GM12872 (cell line): ENCODE measurements around the gene TTC21A.

Source experiments
- TF ChIP-seq, protein P1 (sequence below): IDR thresholded peaks from 3 replicates; pipeline ENCODE4 v1.5.1; 2011; ENCODE audit warnings: low read depth, mild to moderate bottlenecking, low read length, moderate library complexity; ENCODE audit not compliant: insufficient read depth

Gene TTC21A

DNA sequence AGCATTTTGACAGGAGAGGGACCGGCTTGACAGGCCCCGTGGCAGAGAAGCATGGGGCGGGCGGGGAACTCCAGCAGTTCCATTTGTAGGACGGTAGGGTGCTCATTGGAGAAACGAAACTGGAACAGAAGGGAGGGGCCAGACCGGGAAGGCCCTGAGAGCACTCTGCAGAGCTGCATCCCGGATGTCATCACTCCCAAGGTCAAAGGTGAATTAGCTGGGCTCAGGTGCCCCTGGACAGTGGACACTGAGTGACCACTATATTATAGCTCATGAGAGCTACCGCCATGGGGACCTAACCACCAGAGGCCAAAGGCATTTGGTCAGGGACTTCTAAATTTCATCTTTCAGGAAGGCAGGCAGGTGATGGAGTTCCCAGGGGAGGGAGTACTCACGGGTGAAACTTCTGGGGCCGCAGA is 38.6 kb downstream of the TTC21A start:
- TF ChIP-seq, protein P1, sequence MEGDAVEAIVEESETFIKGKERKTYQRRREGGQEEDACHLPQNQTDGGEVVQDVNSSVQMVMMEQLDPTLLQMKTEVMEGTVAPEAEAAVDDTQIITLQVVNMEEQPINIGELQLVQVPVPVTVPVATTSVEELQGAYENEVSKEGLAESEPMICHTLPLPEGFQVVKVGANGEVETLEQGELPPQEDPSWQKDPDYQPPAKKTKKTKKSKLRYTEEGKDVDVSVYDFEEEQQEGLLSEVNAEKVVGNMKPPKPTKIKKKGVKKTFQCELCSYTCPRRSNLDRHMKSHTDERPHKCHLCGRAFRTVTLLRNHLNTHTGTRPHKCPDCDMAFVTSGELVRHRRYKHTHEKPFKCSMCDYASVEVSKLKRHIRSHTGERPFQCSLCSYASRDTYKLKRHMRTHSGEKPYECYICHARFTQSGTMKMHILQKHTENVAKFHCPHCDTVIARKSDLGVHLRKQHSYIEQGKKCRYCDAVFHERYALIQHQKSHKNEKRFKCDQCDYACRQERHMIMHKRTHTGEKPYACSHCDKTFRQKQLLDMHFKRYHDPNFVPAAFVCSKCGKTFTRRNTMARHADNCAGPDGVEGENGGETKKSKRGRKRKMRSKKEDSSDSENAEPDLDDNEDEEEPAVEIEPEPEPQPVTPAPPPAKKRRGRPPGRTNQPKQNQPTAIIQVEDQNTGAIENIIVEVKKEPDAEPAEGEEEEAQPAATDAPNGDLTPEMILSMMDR: 0 out of 3 replicates have a peak, but pooled peaks have one; percentile 8

DNA sequence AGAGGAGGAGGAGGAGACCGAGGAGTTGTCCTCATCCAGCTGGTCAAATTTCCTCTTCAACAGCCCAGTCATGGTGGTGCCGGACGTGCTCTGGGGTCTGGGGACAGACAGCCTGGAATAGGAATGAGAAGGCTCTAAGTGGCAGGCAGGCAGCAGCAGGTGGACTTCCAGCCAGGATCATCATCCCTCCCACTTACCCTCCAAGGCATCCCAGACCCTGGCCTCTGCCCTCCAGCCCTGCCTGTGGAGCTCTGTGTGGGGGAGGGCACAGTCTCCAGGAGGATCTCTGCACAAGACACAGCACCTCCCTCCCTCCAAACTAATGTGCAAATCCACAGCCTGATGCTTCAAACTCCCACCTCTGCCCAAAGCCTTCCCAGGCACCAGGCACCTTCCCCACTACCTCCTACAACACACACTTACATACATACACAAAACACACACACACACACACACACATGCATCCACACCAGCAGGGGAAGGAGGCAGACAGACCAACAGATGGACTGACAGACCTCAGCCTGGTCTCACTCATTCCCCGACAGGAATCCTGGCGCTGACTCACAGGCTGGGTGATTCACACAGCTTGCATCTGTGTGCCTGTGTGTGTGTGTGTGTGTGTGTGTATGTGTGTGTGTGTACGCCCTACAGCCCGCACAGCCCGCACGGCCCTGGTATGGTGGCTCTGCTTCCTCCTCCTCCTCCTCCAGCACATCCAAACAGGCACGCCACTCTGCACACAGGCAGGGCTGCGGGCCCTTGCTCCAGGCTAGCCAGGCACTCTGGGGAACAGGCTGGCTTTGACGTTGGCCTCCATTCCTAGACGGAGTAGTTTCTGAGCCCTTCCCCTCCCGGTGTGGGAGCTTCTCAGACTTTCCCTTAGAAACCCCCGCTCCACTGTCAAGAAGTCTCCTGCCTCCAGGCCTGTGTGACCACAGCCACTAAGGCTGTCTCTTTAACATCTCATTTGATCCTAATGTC is 39.4 kb downstream of the TTC21A start:
- TF ChIP-seq, protein P1: no peak

DNA sequence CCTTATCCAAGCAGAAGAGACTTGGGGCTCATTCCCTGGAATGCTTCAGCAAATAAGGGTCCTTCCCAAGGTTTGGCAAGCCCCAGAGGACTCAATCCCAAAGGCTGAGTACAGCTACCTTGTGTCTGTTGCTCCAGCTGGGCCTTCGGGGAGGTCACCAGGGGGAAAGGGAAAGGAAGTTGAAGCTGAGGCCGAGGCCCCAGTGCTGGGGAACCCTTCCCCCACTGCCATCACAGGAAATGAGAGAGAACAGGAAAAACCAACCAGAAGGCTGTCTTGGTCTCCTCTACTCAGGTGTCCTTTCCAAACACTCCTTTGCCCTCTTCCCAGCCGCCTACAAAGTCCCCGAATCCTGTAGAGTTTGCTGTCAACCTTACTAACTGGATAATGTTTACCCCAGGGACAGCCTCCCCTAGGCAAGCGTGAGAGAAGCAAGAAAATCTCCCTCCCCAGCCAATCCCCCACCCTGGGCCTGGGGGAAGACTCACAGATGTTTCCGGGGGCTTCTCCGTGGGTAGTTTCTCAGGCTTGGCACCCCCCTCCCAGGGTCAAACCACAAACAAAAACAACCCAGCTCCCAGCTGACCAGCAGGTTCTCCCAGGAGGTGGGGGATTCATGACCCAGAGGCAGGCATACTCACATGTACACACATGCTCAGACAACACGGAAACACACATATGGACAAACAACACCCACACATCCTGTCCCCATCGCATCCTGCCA is 40.4 kb downstream of the TTC21A start:
- TF ChIP-seq, protein P1: no peak

DNA sequence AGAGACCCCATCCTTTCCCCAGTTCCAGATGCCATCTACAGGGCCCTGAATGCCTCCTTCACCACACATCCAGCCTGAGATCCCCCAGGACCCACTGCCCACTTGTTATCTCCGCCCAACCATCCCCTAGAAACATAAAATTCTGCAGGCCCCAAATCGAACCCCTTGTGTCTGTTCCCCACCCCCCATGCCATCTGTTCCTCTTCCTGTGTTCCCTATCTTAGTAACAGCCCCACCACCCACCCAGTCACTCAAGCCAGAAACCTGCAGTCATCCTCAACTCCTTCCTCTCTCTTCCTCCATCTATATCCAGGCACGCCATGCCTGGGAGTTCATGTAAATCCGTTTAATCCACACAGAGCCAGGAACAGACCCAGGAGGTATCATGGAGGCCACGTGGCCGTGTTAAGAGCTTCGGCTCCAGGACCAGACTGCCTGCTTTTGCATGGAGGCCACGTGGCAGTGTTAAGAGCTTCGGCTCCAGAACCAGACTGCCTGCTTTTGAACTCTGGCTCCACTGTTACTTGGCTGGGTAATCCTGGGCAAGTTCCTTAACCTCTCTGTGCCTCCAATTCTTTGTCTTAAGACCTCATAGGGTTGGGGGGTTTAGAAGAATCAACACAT is 41.1 kb downstream of the TTC21A start:
- TF ChIP-seq, protein P1: no peak

DNA sequence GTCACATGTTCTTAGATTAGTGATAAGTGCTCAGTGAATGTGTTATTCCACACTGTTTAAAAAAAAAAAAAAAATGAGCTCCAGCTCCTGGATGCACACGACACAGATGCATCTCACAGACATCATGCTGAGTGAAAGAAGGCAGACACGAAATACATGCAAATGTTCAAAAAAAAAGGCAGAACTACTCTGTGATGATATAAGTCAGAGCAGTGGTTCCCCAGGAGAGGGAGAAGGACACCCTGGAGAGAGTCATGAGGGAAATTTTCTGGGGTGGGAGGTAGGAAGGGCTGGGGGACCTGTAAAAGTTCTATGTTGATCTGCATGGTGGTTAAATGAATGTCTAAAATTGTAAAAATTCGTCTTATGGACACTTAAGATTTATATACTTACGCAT is 41.6 kb downstream of the TTC21A start:
- TF ChIP-seq, protein P1: no peak

DNA sequence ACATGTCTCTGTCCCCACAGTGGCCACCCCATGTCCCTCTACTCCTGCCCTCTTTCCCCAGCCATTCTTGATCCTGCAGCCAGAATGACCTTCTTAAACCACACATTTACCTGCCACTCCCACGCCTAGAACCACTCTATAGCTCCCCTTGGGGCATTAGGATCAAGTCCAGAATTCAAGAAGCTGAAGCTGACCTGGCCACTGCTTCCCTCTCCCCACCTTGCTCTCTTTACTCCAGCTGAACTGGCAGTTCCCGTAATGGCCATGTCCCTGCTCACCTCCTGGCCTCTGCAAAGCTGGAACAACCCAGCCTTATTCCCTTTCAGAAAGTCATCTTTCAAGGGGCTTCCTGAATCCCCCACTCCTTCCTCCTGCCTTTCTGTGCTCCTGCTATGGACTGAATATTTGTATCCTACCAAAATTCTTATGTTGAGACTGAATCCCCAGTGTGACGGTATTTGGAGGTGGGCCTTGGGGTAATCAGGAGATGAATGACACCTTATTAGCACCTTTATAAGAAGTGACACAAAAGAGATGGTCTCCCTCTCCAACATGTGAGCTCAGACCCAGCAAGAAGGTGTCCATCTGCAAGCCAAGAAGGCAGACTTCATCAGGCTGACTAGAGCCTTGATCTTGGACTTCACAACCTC is 42.1 kb downstream of the TTC21A start:
- TF ChIP-seq, protein P1: no peak
